Endothelial cell of umbilical vein (primary cell): Measurements from ENCODE around the gene ROBO2. TPM values are rescaled to one million over a fixed set of nuclear protein-coding genes. Genes with fewer than 3 reads are reported as not detected.

Experiments used
- BruUV-seq: library from RNA; stranded (reverse); fragments of 400-500 nt; replicated peaks from 2 replicates; lab custom pipeline; 2021; lab: Mats Ljungman, UMichigan
- CTCF ChIA-PET: fragments of 300-600, 350-600 bp; sonication (Branson Sonifier 250); formaldehyde crosslinking; loops from one replicate; lab custom pipeline; 2021; ENCODE audit warnings: antibody characterized with exemption, inconsistent platforms; lab: Charles Lee
- POLR2A ChIA-PET: fragments of 300-600, 350-600 bp; sonication (Branson Sonifier 250); formaldehyde crosslinking; loops from one replicate; lab custom pipeline; 2021; ENCODE audit warnings: antibody characterized with exemption, inconsistent platforms; lab: Charles Lee
- DNase-seq: peaks from one replicate; pipeline ENCODE4 v3.0.0-alpha.2; 2011; ENCODE audit warnings: low read depth, low spot score
- FAIRE-seq: peaks from 2 replicates; lab custom pipeline; 2011; peaks lifted over from hg19 to GRCh38; lab: Jason Lieb, UNC
- H2AFZ ChIP-seq: 2 replicates; pipeline ENCODE4 v1.6.0; 2012; ENCODE audit warnings: low read depth, low read length, control low read depth, inconsistent platforms
- H3K27ac ChIP-seq: 2 replicates; pipeline ENCODE4 v1.5.1; 2011; ENCODE audit warnings: low read depth, mild to moderate bottlenecking, control low read depth, low read length, moderate library complexity; ENCODE audit not compliant: insufficient read depth
- H3K27me3 ChIP-seq, 2 experiments: 2 replicates each; pipeline versions ENCODE4 v1.6.0 to v1.6.1; 2011; ENCODE audit warnings: low read length in 2 of 2, mixed read lengths in 1 of 2; ENCODE audit not compliant: control insufficient read depth in 2 of 2, insufficient read depth in 2 of 2
- H3K36me3 ChIP-seq, 2 experiments: 2 replicates in 1 of 2; 3 replicates in 1 of 2; pipeline ENCODE4 v1.5.1; 2011; ENCODE audit warnings: low read length in 2 of 2, mild to moderate bottlenecking in 1 of 2, moderate library complexity in 1 of 2; ENCODE audit not compliant: control insufficient read depth in 2 of 2, insufficient read depth in 2 of 2; ENCODE audit errors: extremely low read depth in 1 of 2
- H3K4me1 ChIP-seq: 3 replicates; pipeline ENCODE4 v1.5.1; 2011; ENCODE audit warnings: mild to moderate bottlenecking, low read length; ENCODE audit not compliant: control insufficient read depth, insufficient read depth; ENCODE audit errors: extremely low read depth
- H3K4me2 ChIP-seq: 2 replicates; pipeline ENCODE4 v1.6.1; 2011; ENCODE audit warnings: low read length, control low read depth, mixed read lengths; ENCODE audit not compliant: insufficient read depth
- H3K4me3 ChIP-seq, 3 experiments: fragments of 200-600 bp in 1 of 3; sonication (generic), shearing (Covaris generic) in 1 of 3; replicated peaks in 1 of 3; 2 replicates each; pipeline ENCODE4 v1.5.1; 2011 to 2016; ENCODE audit warnings: control low read depth in 3 of 3, low read length in 3 of 3, mild to moderate bottlenecking in 2 of 3, inconsistent platforms in 1 of 3, low read depth in 1 of 3, moderate library complexity in 1 of 3; ENCODE audit not compliant: insufficient read depth in 1 of 3
- H3K79me2 ChIP-seq: 2 replicates; pipeline ENCODE4 v1.6.0; 2012; ENCODE audit warnings: low read length, inconsistent platforms; ENCODE audit not compliant: control insufficient read depth, insufficient read depth
- H3K9ac ChIP-seq: replicated peaks from 2 replicates; pipeline ENCODE3; 2011; ENCODE audit warnings: low read length, control low read depth; ENCODE audit not compliant: insufficient read depth; ENCODE audit errors: extremely low read depth
- H3K9me1 ChIP-seq: replicated peaks from 3 replicates; pipeline ENCODE4 v1.6.0; 2011; ENCODE audit warnings: mild to moderate bottlenecking, low read length; ENCODE audit not compliant: control insufficient read depth, insufficient read depth; ENCODE audit errors: extremely low read depth
- H3K9me3 ChIP-seq: replicated peaks from 2 replicates; pipeline ENCODE4 v1.5.1; 2012; ENCODE audit warnings: low read length, inconsistent platforms; ENCODE audit not compliant: control insufficient read depth, insufficient read depth
- H4K20me1 ChIP-seq: replicated peaks from 2 replicates; pipeline ENCODE3; 2011; ENCODE audit warnings: mild to moderate bottlenecking, low read length; ENCODE audit not compliant: control insufficient read depth, insufficient read depth; ENCODE audit errors: extremely low read depth
- EZH2 ChIP-seq: IDR thresholded peaks from 2 replicates; pipeline ENCODE4 v1.6.1; 2012; ENCODE audit warnings: borderline replicate concordance, low read depth, mild to moderate bottlenecking, moderate library complexity, low read length, inconsistent platforms; ENCODE audit not compliant: severe bottlenecking
- FOS ChIP-seq: IDR thresholded peaks from 2 replicates; pipeline ENCODE4 v1.6.1; 2011; ENCODE audit warnings: mild to moderate bottlenecking, low read length, moderate library complexity, borderline replicate concordance; ENCODE audit not compliant: insufficient read depth
- GATA2 ChIP-seq: IDR thresholded peaks from 2 replicates; pipeline ENCODE4 v1.7.0; 2011; ENCODE audit warnings: low read depth, mild to moderate bottlenecking, moderate library complexity, mixed read lengths, low read length; ENCODE audit not compliant: insufficient read length, insufficient read depth
- JUN ChIP-seq: IDR thresholded peaks from 2 replicates; pipeline ENCODE4 v1.6.1; 2011; ENCODE audit warnings: borderline replicate concordance, low read depth; ENCODE audit not compliant: insufficient read length, insufficient read depth
- MYC ChIP-seq: IDR thresholded peaks from one replicate; pipeline ENCODE4 v1.6.1; 2011; ENCODE audit warnings: mild to moderate bottlenecking, low read depth, low read length
- POLR2A ChIP-seq: IDR thresholded peaks from 2 replicates; pipeline ENCODE4 v1.6.1; 2012; ENCODE audit warnings: low read depth, mild to moderate bottlenecking, control low read depth, low read length
- POLR2AphosphoS5 ChIP-seq: IDR thresholded peaks from 2 replicates; pipeline ENCODE4 v1.6.1; 2012; ENCODE audit warnings: low read depth, mild to moderate bottlenecking, control low read depth, low read length, moderate library complexity; ENCODE audit not compliant: insufficient read depth
- dilution Hi-C: fragments of 300-500 bp; cut with MboI; formaldehyde crosslinking; loops from one replicate; pipeline ENCODE4 v1.15.0; 2019; ENCODE audit warnings: low sequenced_read_pairs; ENCODE audit not compliant: extremely low pct_ligation_motif_present
- intact Hi-C: fragments of 100-400 bp; cut with micrococcal nuclease; formaldehyde crosslinking; loops from one replicate; pipeline ENCODE4 v1.10.0; 2022
- polyA plus RNA-seq, 4 experiments: library from polyadenylated mRNA; depleted of rRNA in 3 of 4; stranded (reverse) in 3 of 4; unstranded in 1 of 4; fragments of >200 nt; gene quantifications; 2 replicates each; pipeline versions ENCODE4 v1.2.1 to v1.2.3, GENCODE V29; 2011 to 2012; ENCODE audit warnings: missing spikeins in 1 of 4
- total RNA-seq: library from RNA; stranded (reverse); gene quantifications from 2 replicates; pipeline ENCODE4 v1.2.3, GENCODE V29; 2021
- TF ChIP-seq, protein P1 (sequence below): IDR thresholded peaks from 2 replicates; pipeline ENCODE4 v1.6.1; 2011; ENCODE audit not compliant: insufficient read depth, insufficient read length
- TF ChIP-seq, protein P2 (sequence below), 2 donors: IDR thresholded peaks; 1 replicate in 1 of 2; 2 replicates in 1 of 2; pipeline ENCODE4 v1.5.1; 2011; ENCODE audit warnings: low read length in 2 of 2, mild to moderate bottlenecking in 2 of 2, moderate library complexity in 2 of 2, control low read depth in 1 of 2, inconsistent platforms in 1 of 2, low read depth in 1 of 2; ENCODE audit not compliant: insufficient read depth in 1 of 2; ENCODE audit errors: extremely low read depth in 1 of 2

Gene ROBO2
- total and polyA plus RNA-seq, 2 donors (not counting 3 experiments of a cell fraction or from before 2014, with no cell fraction given) = not detected

DNA sequence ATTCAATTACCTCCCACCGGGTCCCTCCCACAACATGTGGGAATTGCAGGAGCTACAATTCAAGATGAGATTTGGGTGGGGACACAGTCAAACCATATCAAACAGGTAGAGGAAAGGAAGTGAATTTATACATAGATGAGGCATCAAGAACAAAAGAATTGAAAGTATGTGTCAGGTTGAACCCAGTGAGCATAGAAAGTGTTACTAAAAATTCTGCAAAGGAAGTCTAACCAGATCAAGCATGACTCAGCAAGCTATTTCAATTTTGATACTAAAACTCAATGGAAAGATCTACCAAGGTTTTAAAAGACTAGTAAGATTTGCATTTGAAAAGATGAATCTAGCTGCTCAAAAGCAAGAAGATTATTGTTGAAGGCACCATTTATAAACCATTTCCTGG is 323.0 kb downstream of the ROBO2 start:
- Histone ChIP-seq H3K36me3 (no peaks in the 10 kb centered on the region), H2AFZ (no peak overlapping the region), H3K9ac (no peak overlapping the region), H3K9me3 (no peaks in the 10 kb centered on the region), H3K4me2 (no peak overlapping the region), H3K4me3 (no peak overlapping the region), H3K27ac (no peak overlapping the region), H3K27me3 (no peaks in the 10 kb centered on the region), H3K9me1 (no peaks in the 10 kb centered on the region), H4K20me1 (no peaks in the 10 kb centered on the region), H3K79me2 (no peaks in the 10 kb centered on the region), H3K4me1 (no peaks in the 10 kb centered on the region)
- intact Hi-C loops (no loop called here), dilution Hi-C loops (no loop called here)
- DNase-seq (no peak), FAIRE-seq (no peak)
- POLR2A ChIA-PET = no interaction called here
- no TSS peak for BruUV-seq
- CTCF ChIA-PET = no interaction called here
- TF ChIP-seq POLR2AphosphoS5 (no peak), GATA2 (no peak), FOS (no peak), JUN (no peak), EZH2 (no peak), MYC (no peak), POLR2A (no peak)
- TF ChIP-seq, protein P1, sequence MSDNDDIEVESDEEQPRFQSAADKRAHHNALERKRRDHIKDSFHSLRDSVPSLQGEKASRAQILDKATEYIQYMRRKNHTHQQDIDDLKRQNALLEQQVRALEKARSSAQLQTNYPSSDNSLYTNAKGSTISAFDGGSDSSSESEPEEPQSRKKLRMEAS = no peak
- TF ChIP-seq, protein P2, sequence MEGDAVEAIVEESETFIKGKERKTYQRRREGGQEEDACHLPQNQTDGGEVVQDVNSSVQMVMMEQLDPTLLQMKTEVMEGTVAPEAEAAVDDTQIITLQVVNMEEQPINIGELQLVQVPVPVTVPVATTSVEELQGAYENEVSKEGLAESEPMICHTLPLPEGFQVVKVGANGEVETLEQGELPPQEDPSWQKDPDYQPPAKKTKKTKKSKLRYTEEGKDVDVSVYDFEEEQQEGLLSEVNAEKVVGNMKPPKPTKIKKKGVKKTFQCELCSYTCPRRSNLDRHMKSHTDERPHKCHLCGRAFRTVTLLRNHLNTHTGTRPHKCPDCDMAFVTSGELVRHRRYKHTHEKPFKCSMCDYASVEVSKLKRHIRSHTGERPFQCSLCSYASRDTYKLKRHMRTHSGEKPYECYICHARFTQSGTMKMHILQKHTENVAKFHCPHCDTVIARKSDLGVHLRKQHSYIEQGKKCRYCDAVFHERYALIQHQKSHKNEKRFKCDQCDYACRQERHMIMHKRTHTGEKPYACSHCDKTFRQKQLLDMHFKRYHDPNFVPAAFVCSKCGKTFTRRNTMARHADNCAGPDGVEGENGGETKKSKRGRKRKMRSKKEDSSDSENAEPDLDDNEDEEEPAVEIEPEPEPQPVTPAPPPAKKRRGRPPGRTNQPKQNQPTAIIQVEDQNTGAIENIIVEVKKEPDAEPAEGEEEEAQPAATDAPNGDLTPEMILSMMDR (IDR thresholded peaks at IDR 0.05; ENCODE audit: extremely low read depth in 1 of 2, insufficient read depth in 1 of 2, low read depth in 1 of 2, low read length in 2 of 2) = no peak
